Dedifferentiated amniotic fluid mesenchymal stem cell (primary cell): ENCODE measurements around the gene UBE3B.

Experiments
- DNase-seq: peaks from one replicate; pipeline ENCODE4 v3.0.0-alpha.2; 2016; ENCODE audit errors: extremely low spot score

The UBE3B gene

GRCh38 chr12:109494348-109494881, 17.0 kb downstream of the UBE3B start:
- DNase-seq: no peak

DNA sequence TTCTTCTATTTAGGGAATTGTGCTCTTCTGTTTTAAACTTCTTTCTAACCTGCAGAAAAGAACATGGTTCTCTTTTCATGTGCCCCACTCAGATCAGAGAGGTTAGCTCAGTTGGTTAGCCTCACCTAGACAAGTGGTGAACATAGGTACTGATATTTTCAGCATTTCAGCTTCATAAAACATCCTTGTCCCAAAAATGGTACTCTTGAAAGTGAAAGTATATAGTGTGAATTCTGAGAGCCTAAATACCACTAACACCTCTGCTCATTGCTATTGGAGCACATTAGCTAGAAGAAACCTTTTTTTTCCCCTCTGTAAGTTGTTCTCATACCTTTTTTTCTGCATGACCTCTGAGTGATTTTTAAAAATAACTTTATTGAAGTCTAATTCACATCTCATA, 17.6 kb downstream of the UBE3B start:
- no peak for DNase-seq

GRCh38 chr12:109496306-109496705, 18.9 kb downstream of the UBE3B start:
- no peak for DNase-seq

- DNase-seq: no peak
Measured at GRCh38 chr12:109497675-109498074, 20.2 kb downstream of the UBE3B start.

DNA sequence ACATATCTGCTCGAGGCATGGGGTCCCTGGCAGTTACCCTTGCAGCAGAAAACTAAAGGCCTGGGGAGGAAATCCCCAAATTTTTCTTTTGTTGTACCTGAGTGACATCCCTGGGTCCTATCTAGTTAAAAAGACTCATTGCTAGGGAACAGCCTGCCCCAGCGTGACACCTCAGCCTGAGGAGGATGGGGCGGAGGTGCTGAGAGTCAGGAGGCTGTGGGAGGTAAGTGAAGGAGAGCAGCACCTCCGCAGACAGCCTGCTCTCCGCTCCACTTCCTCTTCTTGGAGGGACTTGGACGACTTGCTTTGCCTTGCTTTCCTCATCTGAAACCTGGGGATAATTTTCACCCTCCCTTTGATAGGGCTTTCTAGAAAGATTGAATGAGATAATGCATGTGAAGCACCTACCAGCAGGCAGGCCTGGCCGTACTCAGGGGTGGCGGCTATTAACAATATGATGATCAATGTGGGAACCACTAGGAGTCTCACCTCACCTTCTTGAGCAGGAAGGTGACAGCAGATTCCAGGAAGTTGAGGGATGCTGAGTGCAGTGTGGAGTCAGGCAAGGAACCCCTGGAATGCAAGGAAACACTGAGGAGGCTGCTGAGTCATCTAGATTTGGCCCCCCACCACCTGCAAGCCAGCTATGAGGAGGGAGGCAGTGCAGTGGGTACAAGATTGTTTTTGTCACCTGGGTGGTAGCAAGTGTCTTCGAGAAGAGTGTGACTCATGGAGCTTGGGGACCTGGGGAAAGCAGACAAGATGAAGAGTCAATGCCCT, 23.2 kb downstream of the UBE3B start:
- no peak for DNase-seq

GRCh38 chr12:109501299-109501698, 23.9 kb downstream of the UBE3B start:
- no peak for DNase-seq

DNA sequence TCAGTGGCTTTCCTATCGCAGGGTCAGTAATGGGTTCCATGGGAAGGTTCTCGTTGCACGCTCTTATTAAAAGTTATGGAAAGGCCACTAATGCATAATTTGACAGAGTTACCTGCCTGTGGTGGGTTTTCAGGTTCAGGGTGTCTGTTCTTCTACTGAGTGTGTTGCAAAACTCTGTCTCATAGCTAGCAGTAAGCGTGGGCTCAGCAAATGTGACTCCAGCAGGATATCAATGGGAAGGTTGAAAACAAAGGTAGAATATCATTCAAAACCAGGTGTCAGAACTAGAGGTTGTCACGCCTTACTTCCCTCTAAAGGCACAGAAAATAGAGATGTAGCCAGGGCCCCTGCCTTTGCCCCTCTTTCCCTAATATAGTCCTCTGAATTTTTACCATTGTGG, 24.9 kb downstream of the UBE3B start:
- no peak for DNase-seq

- DNase-seq: no peak
Measured at GRCh38 chr12:109503611-109504010, 26.2 kb downstream of the UBE3B start.

DNA sequence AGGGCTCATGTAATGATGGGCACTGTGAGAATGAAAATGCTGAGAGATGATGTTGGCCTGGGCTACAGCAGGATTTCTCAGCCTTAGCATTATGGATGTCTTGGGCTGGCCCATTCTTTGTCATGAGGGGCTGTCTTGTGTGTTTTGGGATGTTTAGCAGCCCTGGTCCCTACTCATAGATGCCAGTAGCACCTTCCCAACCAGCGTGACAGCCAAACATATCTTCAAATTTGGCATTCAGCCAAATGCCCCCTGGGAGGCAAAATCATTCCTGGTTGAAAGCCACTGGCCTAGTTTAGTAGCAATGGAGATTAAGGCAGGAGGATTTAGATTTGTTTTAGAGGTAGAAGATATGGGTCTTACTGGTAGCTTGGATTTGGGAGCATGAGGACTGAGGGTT, 26.6 kb downstream of the UBE3B start:
- DNase-seq: no peak

- DNase-seq: no peak
Measured at GRCh38 chr12:109510196-109510595, 32.8 kb downstream of the UBE3B start.

- no peak for DNase-seq
Measured at GRCh38 chr12:109512608-109513007, 35.2 kb downstream of the UBE3B start.

- no peak for DNase-seq
Measured at GRCh38 chr12:109513051-109513450, 35.6 kb downstream of the UBE3B start.

GRCh38 chr12:109513977-109514376, 36.5 kb downstream of the UBE3B start:
- DNase-seq: no peak

DNA sequence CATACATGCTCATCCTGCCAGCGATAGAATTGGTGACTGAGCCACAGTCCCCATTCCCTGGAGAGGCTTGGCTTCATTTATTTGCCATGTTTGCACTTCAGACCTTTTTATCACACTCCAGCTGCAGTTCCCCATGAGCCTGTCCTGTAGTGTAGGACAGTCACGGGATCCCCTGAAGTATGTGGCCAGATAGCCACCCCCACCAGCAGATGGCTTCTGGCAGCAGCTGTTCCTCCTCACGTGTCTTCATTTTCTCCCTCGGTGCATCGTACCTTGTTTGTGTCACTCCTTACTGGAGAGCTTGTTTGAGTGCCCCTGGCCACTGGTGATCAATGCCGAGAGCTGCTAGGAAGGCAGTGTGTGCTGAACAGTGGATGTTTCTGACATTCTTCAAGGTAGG, 40.2 kb downstream of the UBE3B start:
- no peak for DNase-seq

DNA sequence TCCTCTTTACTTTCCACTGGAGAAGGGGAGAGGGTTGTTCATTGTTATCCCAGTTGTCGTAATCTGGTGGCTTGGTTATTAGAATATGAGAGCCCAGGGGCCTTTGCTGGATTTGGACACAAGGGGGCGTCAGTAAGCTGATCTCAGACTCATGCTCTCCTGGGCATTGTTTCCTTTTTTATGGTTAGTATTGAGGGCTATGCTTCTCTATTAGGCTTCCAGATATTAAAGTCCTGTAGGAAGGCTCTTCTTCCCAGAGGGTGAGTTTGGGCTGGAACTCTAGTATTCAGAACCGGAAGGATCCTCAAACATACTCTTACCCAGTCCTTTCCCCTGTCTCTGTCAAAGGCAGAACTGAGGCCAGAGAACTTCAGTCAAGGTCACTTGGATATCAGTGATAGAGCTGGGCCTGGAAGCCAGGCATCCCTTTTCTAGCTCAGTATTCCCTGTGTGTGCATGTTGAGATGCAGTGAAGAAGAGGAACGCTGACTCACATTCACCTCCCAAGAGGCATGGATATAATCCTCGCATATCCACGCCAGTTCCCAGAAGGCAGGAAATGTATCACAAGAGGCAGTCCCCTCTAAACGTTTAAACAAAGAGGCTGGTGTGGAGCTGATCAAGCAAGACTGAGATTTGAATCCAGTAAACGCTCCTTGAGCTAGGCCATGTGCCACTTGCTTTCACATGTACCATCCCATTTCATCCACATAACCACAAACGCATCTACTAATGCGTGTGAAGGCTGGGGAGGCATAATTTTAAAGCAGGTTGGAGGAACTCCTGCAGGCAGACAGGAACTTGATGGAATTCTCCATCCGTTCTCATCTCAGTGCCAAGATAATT, 41.6 kb downstream of the UBE3B start:
- peak; percentile 61 for DNase-seq

- DNase-seq: no peak
Measured at GRCh38 chr12:109519787-109520186, 42.4 kb downstream of the UBE3B start.

DNA sequence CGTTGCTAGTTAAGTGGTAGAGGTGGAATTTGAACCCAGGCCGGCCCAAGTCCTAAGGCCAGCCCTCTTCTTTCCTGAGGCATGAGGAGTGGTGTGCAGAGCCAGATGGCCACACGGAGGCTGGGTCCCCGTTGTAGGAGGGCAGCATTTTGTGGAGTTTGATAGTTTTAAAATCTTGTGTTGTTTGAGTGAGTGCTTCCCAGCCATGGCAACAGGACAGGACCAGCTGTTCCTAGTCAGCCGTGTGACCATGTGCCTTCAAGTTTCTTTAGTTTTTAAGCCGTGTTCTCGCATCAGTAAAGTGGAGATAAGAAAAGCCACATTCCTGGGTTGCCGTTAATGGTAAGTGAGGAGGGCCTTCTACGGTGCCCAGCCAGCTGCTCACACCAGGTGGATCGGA, 44.4 kb downstream of the UBE3B start:
- no peak for DNase-seq

DNA sequence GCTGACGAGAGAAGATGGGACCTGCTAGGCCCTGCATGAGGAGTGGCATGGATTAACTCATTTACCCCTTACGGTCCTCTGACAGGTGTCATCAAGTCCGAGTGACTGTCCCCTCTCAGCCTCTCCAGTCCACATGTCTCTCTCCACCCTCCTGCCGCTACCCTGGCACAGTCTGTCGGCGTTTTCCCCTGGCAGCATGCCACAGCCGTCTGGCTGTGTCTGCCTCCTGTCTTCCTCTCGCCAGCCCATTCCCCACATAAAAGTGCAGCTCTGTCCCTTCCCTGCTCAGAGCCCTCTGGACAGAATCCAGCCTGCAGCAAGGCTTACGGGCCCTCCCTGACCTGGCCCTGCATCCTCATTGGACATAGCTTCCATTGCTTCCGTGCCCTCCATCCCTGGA, 45.6 kb downstream of the UBE3B start:
- DNase-seq: no peak

GRCh38 chr12:109523504-109523903, 46.1 kb downstream of the UBE3B start:
- DNase-seq: no peak

GRCh38 chr12:109524466-109525278, 47.2 kb downstream of the UBE3B start:
- no peak for DNase-seq

- no peak for DNase-seq
Measured at GRCh38 chr12:109525279-109525585, 47.8 kb downstream of the UBE3B start.

- no peak for DNase-seq
Measured at GRCh38 chr12:109527489-109528123, 50.2 kb downstream of the UBE3B start.
